CD4-positive, alpha-beta T cell treated with Interleukin-1 beta for 1 hour (primary cell): ENCODE results near the gene RERG.

Experiments
- DNase-seq, 2 donors: peaks; one replicate each; pipeline ENCODE4 v3.0.0-alpha.2; 2020 to 2022

Gene RERG

GRCh38 chr12:15184484-15184883, 36.7 kb downstream of the RERG start:
- no peak for DNase-seq

GRCh38 chr12:15183821-15184220, 37.4 kb downstream of the RERG start:
- DNase-seq, result no peak

- DNase-seq, result no peak
Observed at GRCh38 chr12:15181017-15181683, 40.1 kb downstream of the RERG start.

GRCh38 chr12:15180325-15180724, 40.9 kb downstream of the RERG start:
- no peak for DNase-seq

GRCh38 chr12:15179672-15180071, 41.5 kb downstream of the RERG start:
- DNase-seq, result no peak

- DNase-seq, result no peak
Observed at GRCh38 chr12:15173142-15173541, 48.1 kb downstream of the RERG start.

GRCh38 chr12:15172060-15172822, 49.0 kb downstream of the RERG start:
- no peak for DNase-seq

GRCh38 chr12:15171012-15171655, 50.1 kb downstream of the RERG start:
- DNase-seq, result no peak

- DNase-seq, result no peak
Observed at GRCh38 chr12:15168026-15168678, 53.1 kb downstream of the RERG start.

GRCh38 chr12:15165012-15165659, 56.1 kb downstream of the RERG start:
- DNase-seq, result no peak

- DNase-seq, result no peak
Observed at GRCh38 chr12:15163030-15163976, 57.9 kb downstream of the RERG start.

- no peak for DNase-seq
Observed at GRCh38 chr12:15158083-15158482, 63.1 kb downstream of the RERG start.

GRCh38 chr12:15157269-15157671, 63.9 kb downstream of the RERG start:
- DNase-seq, result no peak

GRCh38 chr12:15155271-15155670, 65.9 kb downstream of the RERG start:
- DNase-seq, result no peak

- no peak for DNase-seq
Observed at GRCh38 chr12:15154103-15154502, 67.1 kb downstream of the RERG start.

- DNase-seq, result no peak
Observed at GRCh38 chr12:15152868-15153267, 68.3 kb downstream of the RERG start.

GRCh38 chr12:15152456-15152855, 68.8 kb downstream of the RERG start:
- no peak for DNase-seq

GRCh38 chr12:15151161-15152091, 69.8 kb downstream of the RERG start:
- DNase-seq, result no peak

- no peak for DNase-seq
Observed at GRCh38 chr12:15146585-15146984, 74.6 kb downstream of the RERG start.

GRCh38 chr12:15143467-15143866, 77.8 kb downstream of the RERG start:
- no peak for DNase-seq

GRCh38 chr12:15142711-15143110, 78.5 kb downstream of the RERG start:
- DNase-seq, result no peak
